Adrenal gland (tissue), 12 donors: ENCODE measurements around the gene TGFB1. TPM values are rescaled to one million over a fixed set of nuclear protein-coding genes. Genes with fewer than 3 reads are reported as not detected.
A peak's percentile ranks its signal among the peaks of the same experiment; 100 is the strongest.
"Not testable (repeated sequence)": the region's sequence is repeated elsewhere in the genome, so short reads cannot be mapped to it uniquely, and the experiment has no call there.

Source experiments
- DNase-seq, 7 donors: peaks; one replicate each; pipeline ENCODE4 v3.0.0-alpha.2; 2019 to 2020
- H3K27ac ChIP-seq, 5 donors: fragments of 200-600 bp; sonication (generic) in 4 of 5; 1 replicate in 3 of 5; 2 replicates in 2 of 5; pipeline versions ENCODE4 v1.5.1 to v1.8.0; 2016 to 2020; ENCODE audit warnings: mild to moderate bottlenecking in 1 of 5
- H3K27me3 ChIP-seq: fragments of 200-600 bp; 2 replicates; pipeline ENCODE4 v1.8.0; 2021
- H3K36me3 ChIP-seq, 2 donors: fragments of 200-600 bp; replicated peaks in 1 of 2; 1 replicate in 1 of 2; 2 replicates in 1 of 2; pipeline versions ENCODE4 v1.5.1 to v1.8.0; 2018 to 2022
- H3K4me1 ChIP-seq, 2 donors: fragments of 200-600 bp; replicated peaks in 1 of 2; 1 replicate in 1 of 2; 2 replicates in 1 of 2; pipeline versions ENCODE4 v1.5.1 to v1.8.0; 2018 to 2021
- H3K4me3 ChIP-seq, 4 donors: fragments of 200-600 bp; sonication (generic) in 3 of 4; one replicate each; pipeline ENCODE4 v1.5.1; 2016 to 2018
- H3K9me3 ChIP-seq, 3 donors: fragments of 200-600 bp; sonication (generic) in 1 of 3; replicated peaks in 1 of 3; 1 replicate in 2 of 3; 2 replicates in 1 of 3; pipeline versions ENCODE4 v1.5.1 to v1.8.0; 2016 to 2021
- POLR2A ChIP-seq, 2 donors: fragments of 450-650 bp; IDR thresholded peaks; one replicate each; pipeline ENCODE4 v1.6.1; 2017; ENCODE audit warnings: antibody characterized with exemption in 2 of 2, mild to moderate bottlenecking in 2 of 2, moderate library complexity in 1 of 2
- WGBS, 4 donors: extraction: QIAGEN DNeasy Blood & Tissue Kit in 2 of 4; methylation state at CpG; one replicate each; pipeline versions ENCODE4 v1.1.5 to v1.1.7; 2013 to 2017; 5-methylcytosine and 5-hydroxymethylcytosine counted together
- intact Hi-C, 2 donors: fragments of 100-400 bp; cut with DNase I; formaldehyde crosslinking; loops; one replicate each; pipeline versions ENCODE4 v1.14.1 to v1.15.0; 2022 to 2023
- polyA plus RNA-seq, 3 donors: library from polyadenylated mRNA; stranded (reverse); fragments of 200-250 nt in 2 of 3; fragments of 350-450 nt in 1 of 3; fragmentation: Illumina TruSeq in 1 of 3; extraction: RNeasy Lipid Tissue Mini Kit (QIAGEN cat#74804) in 1 of 3; gene quantifications; one replicate each; pipeline ENCODE4 v1.2.3, GENCODE V29; 2013 to 2014
- total RNA-seq, 9 donors: library from RNA; depleted of rRNA in 4 of 9; stranded (reverse); fragments of >200 nt in 4 of 9; fragments of 120-200 nt in 1 of 9; fragmentation: NEBNext Ultra II Directional in 1 of 9; extraction: Animal tissue kit (Norgen Biotek cat#: 25700) in 1 of 9; gene quantifications; one replicate each; pipeline versions ENCODE4 v1.1.0 to v1.2.4, GENCODE V29; 2013 to 2023
- TF ChIP-seq, protein P1 (sequence below), 6 experiments: fragments of 450-650 bp in 4 of 6; fragments of 200-600 bp in 2 of 6; sonication (generic) in 1 of 6; IDR thresholded peaks; 1 replicate in 5 of 6; 2 replicates in 1 of 6; pipeline versions ENCODE4 v1.5.1 to v1.8.0; 2016 to 2021; ENCODE audit warnings: antibody characterized with exemption in 6 of 6, mild to moderate bottlenecking in 2 of 6, moderate library complexity in 1 of 6
- donor health status: healthy with polysubstance abuse.
- donor health status: Bipolar disorder and iron deficiency.
- donor health status: DM: yes; HTN: yes; CAD: no.
- donor health status: DM: no; HTN: no; CAD: no.
- donor health status: DM: no; HTN: no; CAD: no.
- donor health status: DM: yes; HTN: yes; CAD: no.

Gene TGFB1
- total and polyA plus RNA-seq, 12 donors: 1.6 to 75.9 (median 35.7) TPM

DNA sequence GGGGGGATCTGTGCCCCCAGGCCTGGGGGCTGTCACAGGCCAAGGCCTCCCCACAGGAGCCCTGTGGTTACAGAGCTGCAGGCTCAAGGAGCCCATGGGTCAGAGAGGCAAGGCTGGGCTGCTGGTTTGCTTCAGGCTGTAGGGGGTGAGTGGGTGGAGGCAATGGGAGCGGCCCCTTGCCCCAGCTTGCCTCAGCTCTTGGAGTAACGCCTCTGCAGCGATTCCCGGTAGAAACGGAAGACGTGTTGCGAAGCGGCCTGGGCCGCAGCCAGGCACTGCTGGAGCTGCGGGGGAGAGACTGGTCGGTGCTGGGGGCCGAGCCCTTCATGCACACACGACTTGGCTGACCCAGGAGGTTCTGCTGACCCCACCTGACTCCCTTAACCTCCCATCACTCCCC is 32.7 kb upstream of the TGFB1 start:
- H3K27ac ChIP-seq: no peak overlapping the region
- DNase-seq: no peak
- no peaks in the 10 kb centered on the region for H3K27me3 ChIP-seq
- no peaks in the 10 kb centered on the region for H3K4me1 ChIP-seq
- H3K4me3 ChIP-seq: no peak overlapping the region
- H3K9me3 ChIP-seq: no peaks in the 10 kb centered on the region
- 88 to 100% (median 90%) methylated on average over 1 to 13 of the region's 13 CpGs for WGBS, 4 donors
- TF ChIP-seq, protein P1, sequence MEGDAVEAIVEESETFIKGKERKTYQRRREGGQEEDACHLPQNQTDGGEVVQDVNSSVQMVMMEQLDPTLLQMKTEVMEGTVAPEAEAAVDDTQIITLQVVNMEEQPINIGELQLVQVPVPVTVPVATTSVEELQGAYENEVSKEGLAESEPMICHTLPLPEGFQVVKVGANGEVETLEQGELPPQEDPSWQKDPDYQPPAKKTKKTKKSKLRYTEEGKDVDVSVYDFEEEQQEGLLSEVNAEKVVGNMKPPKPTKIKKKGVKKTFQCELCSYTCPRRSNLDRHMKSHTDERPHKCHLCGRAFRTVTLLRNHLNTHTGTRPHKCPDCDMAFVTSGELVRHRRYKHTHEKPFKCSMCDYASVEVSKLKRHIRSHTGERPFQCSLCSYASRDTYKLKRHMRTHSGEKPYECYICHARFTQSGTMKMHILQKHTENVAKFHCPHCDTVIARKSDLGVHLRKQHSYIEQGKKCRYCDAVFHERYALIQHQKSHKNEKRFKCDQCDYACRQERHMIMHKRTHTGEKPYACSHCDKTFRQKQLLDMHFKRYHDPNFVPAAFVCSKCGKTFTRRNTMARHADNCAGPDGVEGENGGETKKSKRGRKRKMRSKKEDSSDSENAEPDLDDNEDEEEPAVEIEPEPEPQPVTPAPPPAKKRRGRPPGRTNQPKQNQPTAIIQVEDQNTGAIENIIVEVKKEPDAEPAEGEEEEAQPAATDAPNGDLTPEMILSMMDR (IDR thresholded peaks at IDR 0.05): no peak
- TF ChIP-seq POLR2A (IDR thresholded peaks at IDR 0.05): no peak
- intact Hi-C loops: no loop called here
- peaks cover 0 to 27% of the 10 kb centered on the region in 2 donors for H3K36me3 ChIP-seq

DNA sequence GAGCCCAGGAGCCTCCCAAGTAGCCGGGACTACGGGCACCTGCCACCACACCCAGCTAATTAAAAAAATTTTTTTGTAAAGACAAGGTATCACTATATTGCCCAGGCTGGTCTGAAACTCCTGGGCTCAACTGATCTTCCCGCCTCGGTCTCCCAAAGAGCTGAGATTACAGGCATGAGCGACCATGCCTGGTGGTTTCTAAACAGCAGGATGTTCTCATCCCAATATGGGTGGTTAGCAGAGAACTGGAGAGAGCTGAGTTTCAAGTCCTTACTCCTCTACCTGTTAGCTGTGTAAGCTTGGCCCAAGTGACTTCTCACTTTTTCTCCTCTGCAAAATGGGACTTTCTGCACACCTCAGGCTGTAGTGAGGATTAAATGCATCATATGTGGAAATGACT is 30.6 kb upstream of the TGFB1 start:
- H3K36me3 ChIP-seq: peaks cover 0 to 10% of the 10 kb centered on the region in 2 donors
- 86 to 92% (median 91%) methylated on average over 5 of the region's 5 CpGs for WGBS, 4 donors
- H3K4me3 ChIP-seq: no peak overlapping the region
- intact Hi-C loops: no loop called here
- H3K9me3 ChIP-seq: no peaks in the 10 kb centered on the region
- no peak overlapping the region for H3K27ac ChIP-seq
- H3K27me3 ChIP-seq: no peaks in the 10 kb centered on the region
- DNase-seq: no peak
- no peaks in the 10 kb centered on the region for H3K4me1 ChIP-seq
- TF ChIP-seq, protein P1 (IDR thresholded peaks at IDR 0.05): no peak
- TF ChIP-seq POLR2A (IDR thresholded peaks at IDR 0.05): no peak

DNA sequence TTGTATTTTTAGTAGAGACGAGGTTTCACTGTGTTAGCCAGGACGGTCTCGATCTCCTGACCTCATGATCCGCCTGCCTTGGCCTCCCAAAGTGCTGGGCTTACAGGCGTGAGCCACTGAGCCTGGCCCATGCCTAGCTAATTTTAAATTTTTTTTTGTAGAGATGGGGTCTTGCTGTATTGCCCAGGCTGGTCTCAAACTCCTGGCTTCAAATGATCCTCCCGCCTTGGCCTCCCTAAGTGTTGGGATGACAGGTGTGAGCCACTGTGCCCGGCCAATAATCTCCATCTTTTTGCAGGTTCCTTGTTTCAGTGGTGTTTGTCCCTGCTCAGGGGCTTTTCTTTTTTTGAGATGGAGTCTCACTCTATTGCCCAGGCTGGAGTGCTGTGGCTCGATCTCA is 27.8 kb upstream of the TGFB1 start:
- DNase-seq, intact Hi-C loops, H3K27me3 ChIP-seq, H3K4me3 ChIP-seq, H3K9me3 ChIP-seq, H3K4me1 ChIP-seq, H3K36me3 ChIP-seq, H3K27ac ChIP-seq: not testable (repeated sequence)
- 89 to 99% (median 96%) methylated on average over 8 of the region's 8 CpGs for WGBS, 4 donors

DNA sequence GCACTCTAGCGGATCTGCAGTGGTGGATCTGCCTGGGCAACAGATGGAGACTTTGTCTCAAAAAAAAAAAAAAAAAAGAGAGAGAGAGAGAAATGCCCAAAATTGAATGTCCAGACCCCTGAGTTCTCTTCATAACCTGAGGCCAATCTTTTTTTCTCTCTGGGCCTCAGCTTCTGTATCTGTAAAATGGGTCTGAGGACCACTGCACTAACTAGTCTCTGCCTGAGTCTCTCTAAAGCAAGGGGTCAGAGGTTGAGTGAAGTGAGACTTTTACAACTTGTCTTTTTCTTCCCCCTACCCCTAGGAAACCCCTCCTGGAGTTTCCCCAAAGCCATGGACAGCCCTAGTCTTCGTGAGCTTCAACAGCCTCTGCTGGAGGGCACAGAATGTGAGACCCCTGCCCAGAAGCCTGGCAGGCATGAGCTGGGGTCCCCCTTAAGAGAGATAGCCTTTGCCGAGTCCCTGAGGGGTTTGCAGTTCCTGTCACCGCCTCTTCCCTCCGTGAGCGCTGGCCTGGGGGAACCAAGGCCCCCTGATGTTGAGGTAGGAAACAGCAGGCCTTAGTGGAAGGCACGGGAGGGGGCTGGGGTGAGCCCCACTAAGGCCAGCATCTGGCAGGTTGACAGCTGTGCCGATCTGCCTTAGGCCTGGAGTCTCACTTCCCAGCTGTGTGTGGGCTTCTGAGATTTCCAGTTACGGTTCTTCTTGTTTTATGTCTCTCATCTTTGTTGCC is 24.4 kb upstream of the TGFB1 start:
- TF ChIP-seq, protein P1 (IDR thresholded peaks at IDR 0.05): no peak
- TF ChIP-seq POLR2A (IDR thresholded peaks at IDR 0.05): no peak
- 62 to 80% (median 68%) methylated on average over 3 to 9 of the region's 9 CpGs for WGBS, 4 donors
- H3K27ac ChIP-seq: peak overlapping the region in 2 of 5 donors; percentile 34 to 49

DNA sequence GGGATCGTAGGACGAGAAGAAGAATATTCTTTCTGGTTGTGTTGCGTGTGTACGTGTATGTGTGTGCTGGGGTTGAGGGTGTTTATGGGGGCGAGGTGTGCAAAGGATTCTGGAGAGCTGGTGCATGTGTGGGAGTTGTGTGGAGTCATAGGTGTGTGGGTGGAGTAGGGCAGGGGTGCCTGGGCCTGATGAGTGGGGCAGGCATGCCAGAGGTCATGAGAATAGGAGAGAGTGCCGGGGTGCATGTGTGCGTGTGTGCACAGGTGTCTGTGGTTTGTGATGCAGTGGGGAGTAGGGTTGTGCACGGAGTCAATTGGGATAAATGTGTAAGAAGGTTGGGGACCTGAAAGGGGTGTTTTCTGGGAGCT is 23.3 kb upstream of the TGFB1 start:
- intact Hi-C loops: loop anchor here in 1 of 2 donors (10.0 kb wide), 1 partner anchor 48 kb away; the partner anchor contains the start of gene B3GNT8
- peaks cover 10 to 23% of the 10 kb centered on the region in 2 donors for H3K4me1 ChIP-seq

More for the DNA sequence above, 24.4 kb upstream of the TGFB1 start:
- Histone ChIP-seq H3K9me3 (no peaks in the 10 kb centered on the region), H3K4me3 (no peak overlapping the region), H3K27me3 (no peaks in the 10 kb centered on the region), H3K36me3 (no peaks in the 10 kb centered on the region), H3K4me1 (peaks cover 10 to 23% of the 10 kb centered on the region in 2 donors)
- intact Hi-C loops: loop anchor here in 1 of 2 donors (10.0 kb wide), 1 partner anchor 47 kb away; the partner anchor contains the start of gene B3GNT8
- DNase-seq: no peak

More for the DNA sequence above, 23.3 kb upstream of the TGFB1 start:
- Histone ChIP-seq H3K36me3 (no peaks in the 10 kb centered on the region), H3K27ac (peak overlapping the region in 3 of 5 donors; percentile 7 to 80 (median 60)), H3K27me3 (no peaks in the 10 kb centered on the region), H3K9me3 (no peaks in the 10 kb centered on the region), H3K4me3 (peak overlapping the region in 2 of 4 donors; percentile 21 to 67)
- TF ChIP-seq, protein P1 (IDR thresholded peaks at IDR 0.05): no peak
- TF ChIP-seq POLR2A (IDR thresholded peaks at IDR 0.05): no peak
- 63 to 82% (median 65%) methylated on average over 7 to 8 of the region's 8 CpGs for WGBS, 4 donors
- no peak for DNase-seq
